ENCODE results near the gene CEACAM6. TPM values are rescaled to one million over a fixed set of nuclear protein-coding genes. Genes with fewer than 3 reads are reported as not detected.

Gene CEACAM6
- total and polyA plus RNA-seq, 2 of the 13 experiments (the other 11 are each of a cell fraction or from before 2014, with no cell fraction given), result not detected

- TF ChIP-seq ARNTL (CRISPR knock-in tag; IDR thresholded peaks at IDR 0.05) (no peak), ZNF230 (CRISPR knock-in tag; IDR thresholded peaks at IDR 0.05) (no peak), SMAD9 (CRISPR knock-in tag; IDR thresholded peaks at IDR 0.05) (no peak), ZNF770 (CRISPR knock-in tag; IDR thresholded peaks at IDR 0.05) (no peak), GLI4 (CRISPR knock-in tag; IDR thresholded peaks at IDR 0.05; ENCODE audit: borderline replicate concordance) (no peak), NFAT5 (CRISPR knock-in tag; IDR thresholded peaks at IDR 0.05) (no peak)
Measured at GRCh38 chr19:41734585-41734984, 20.7 kb upstream of the CEACAM6 start (continued).
